Measurements from ENCODE around the gene PIPOX. TPM values are rescaled to one million over a fixed set of nuclear protein-coding genes. Genes with fewer than 3 reads are reported as not detected.

The PIPOX gene
- 4.3 TPM for total RNA-seq

GRCh38 chr17:29042679-29043538 lies at the start of gene PIPOX:
PIPOX (plus strand) TSS chr17:29043141; CDS start chr17:29043226, 85 bp downstream.

GRCh38 chr17:29005936-29006511 lies 36.9 kb upstream of the PIPOX start, which contains the start of gene SEZ6:
SEZ6 (minus strand) TSS chr17:29006033; CDS start chr17:29005869, 164 bp downstream.

Other genes starting within 250 kb of the PIPOX start
- 9.5 TPM for gene FAM222B, start 200.4 kb upstream of the PIPOX start, total RNA-seq
- gene ERAL1, start 188.1 kb upstream of the PIPOX start, total RNA-seq: 38.7 TPM
- gene FLOT2, start 145.4 kb upstream of the PIPOX start, total RNA-seq: 49.9 TPM
- 18.7 TPM for gene DHRS13, start 140.1 kb upstream of the PIPOX start, total RNA-seq
- gene PHF12, start 91.6 kb upstream of the PIPOX start, total RNA-seq: 38.2 TPM
- 0.06 TPM for gene SEZ6, start 37.1 kb upstream of the PIPOX start, total RNA-seq
- gene MYO18A, start 137.3 kb downstream of the PIPOX start, total RNA-seq: 89.5 TPM
- not detected for gene CRYBA1, start 203.7 kb downstream of the PIPOX start, total RNA-seq